ENCODE results near the gene PRKCE.

Gene PRKCE

GRCh38 chr2:46135228-46135855 lies 483.9 kb downstream of the PRKCE start:
- DNase-seq, result no peak

GRCh38 chr2:46135958-46136357 lies 484.5 kb downstream of the PRKCE start:
- DNase-seq, result no peak

- DNase-seq, result no peak
Observed at GRCh38 chr2:46136481-46136880, 485.0 kb downstream of the PRKCE start.

- DNase-seq, result no peak
Observed at GRCh38 chr2:46136953-46137352, 485.5 kb downstream of the PRKCE start.

- no peak for DNase-seq
Observed at GRCh38 chr2:46142546-46143428, 491.3 kb downstream of the PRKCE start.

- no peak for DNase-seq
Observed at GRCh38 chr2:46143429-46144132, 492.1 kb downstream of the PRKCE start.

- DNase-seq, result peak in 1 of 5 donors; percentile 42
Observed at GRCh38 chr2:46144133-46144800, 492.8 kb downstream of the PRKCE start.

- DNase-seq, result no peak
Observed at GRCh38 chr2:46145017-46145416, 493.5 kb downstream of the PRKCE start.

- no peak for DNase-seq
Observed at GRCh38 chr2:46145840-46146239, 494.4 kb downstream of the PRKCE start.

GRCh38 chr2:46146866-46147502 lies 495.5 kb downstream of the PRKCE start:
- no peak for DNase-seq

GRCh38 chr2:46147626-46148368 lies 496.3 kb downstream of the PRKCE start:
- no peak for DNase-seq

GRCh38 chr2:46148369-46148736 lies 496.9 kb downstream of the PRKCE start:
- DNase-seq, result no peak

- DNase-seq, result no peak
Observed at GRCh38 chr2:46150445-46150955, 499.0 kb downstream of the PRKCE start.

- DNase-seq, result no peak
Observed at GRCh38 chr2:46151577-46151976, 500.1 kb downstream of the PRKCE start.

- DNase-seq, result no peak
Observed at GRCh38 chr2:46153996-46154753, 502.7 kb downstream of the PRKCE start.

GRCh38 chr2:46157072-46157965 lies 505.8 kb downstream of the PRKCE start:
- no peak for DNase-seq

GRCh38 chr2:46157966-46158310 lies 506.5 kb downstream of the PRKCE start:
- no peak for DNase-seq

GRCh38 chr2:46158661-46159060 lies 507.2 kb downstream of the PRKCE start:
- DNase-seq, result no peak

- DNase-seq, result no peak
Observed at GRCh38 chr2:46160326-46160725, 508.9 kb downstream of the PRKCE start.

GRCh38 chr2:46161315-46161714 lies 509.8 kb downstream of the PRKCE start:
- DNase-seq, result no peak
